ENCODE data around the gene A1BG.

DNA sequence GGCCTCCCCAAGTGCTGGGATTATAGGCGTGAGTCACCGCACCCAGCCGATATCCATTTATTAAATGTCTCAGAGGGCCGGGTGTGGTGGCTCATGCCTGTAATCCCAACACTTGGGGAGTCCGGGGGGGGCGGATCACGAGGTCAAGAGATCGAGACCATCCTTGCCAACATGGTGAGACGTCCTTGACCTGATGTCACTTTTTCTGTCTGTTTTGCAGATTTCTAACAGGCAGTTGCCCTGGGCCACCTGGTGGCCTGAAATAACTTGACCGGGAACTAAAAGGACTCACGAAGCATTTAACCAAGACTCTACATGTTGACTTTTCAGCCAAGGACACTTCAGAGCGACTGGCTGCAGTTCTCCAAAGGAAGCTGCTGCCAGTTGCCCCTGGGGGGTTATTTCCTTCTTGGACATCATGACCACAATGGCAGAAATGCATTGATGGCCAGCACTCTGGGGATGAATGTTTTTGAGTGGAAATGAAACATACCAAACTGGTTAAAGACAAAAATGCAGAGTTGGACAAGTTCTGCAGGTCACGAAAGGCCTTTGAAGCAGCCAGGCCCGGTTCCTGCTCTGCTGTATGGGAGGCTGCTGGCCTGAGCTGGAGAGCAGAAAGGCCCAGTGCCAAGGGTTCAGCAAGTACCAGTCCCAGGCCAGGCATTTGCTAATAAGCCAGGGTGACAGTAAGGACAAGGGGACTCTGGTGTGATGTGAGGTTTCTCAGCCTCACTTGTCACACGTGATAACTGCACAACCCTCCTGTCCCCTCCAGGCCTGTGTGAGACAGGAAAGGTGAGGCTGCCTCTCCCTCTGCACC is 19.2 kb upstream of the A1BG start:
- TF ChIP-seq, protein P1, sequence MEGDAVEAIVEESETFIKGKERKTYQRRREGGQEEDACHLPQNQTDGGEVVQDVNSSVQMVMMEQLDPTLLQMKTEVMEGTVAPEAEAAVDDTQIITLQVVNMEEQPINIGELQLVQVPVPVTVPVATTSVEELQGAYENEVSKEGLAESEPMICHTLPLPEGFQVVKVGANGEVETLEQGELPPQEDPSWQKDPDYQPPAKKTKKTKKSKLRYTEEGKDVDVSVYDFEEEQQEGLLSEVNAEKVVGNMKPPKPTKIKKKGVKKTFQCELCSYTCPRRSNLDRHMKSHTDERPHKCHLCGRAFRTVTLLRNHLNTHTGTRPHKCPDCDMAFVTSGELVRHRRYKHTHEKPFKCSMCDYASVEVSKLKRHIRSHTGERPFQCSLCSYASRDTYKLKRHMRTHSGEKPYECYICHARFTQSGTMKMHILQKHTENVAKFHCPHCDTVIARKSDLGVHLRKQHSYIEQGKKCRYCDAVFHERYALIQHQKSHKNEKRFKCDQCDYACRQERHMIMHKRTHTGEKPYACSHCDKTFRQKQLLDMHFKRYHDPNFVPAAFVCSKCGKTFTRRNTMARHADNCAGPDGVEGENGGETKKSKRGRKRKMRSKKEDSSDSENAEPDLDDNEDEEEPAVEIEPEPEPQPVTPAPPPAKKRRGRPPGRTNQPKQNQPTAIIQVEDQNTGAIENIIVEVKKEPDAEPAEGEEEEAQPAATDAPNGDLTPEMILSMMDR (IDR thresholded peaks at IDR 0.05), result no peak
- no peak for TF ChIP-seq ZFX (IDR thresholded peaks at IDR 0.05; ENCODE audit: borderline replicate concordance)
